ENCODE results near the gene TIPARP. TPM values are rescaled to one million over a fixed set of nuclear protein-coding genes. Genes with fewer than 3 reads are reported as not detected.
"Not testable (repeated sequence)": the region's sequence is repeated elsewhere in the genome, so short reads cannot be mapped to it uniquely, and the experiment has no call there.

The TIPARP gene
- total RNA-seq, 1 experiment from 2014 or later: 20.4 TPM

- not testable (repeated sequence) for H3K9me2 ChIP-seq (replicated peaks; ENCODE audit: insufficient read depth, low read length); H3K4me1 ChIP-seq (ENCODE audit: low read length); DNase-seq; H3K4me2 ChIP-seq (ENCODE audit: low read depth, low read length, poor library complexity, severe bottlenecking); H3K36me3 ChIP-seq (ENCODE audit: insufficient read depth, low read length); H4K20me1 ChIP-seq (ENCODE audit: insufficient read depth, low read depth, low read length); H3K4me3 ChIP-seq (ENCODE audit: low read length); H3K79me2 ChIP-seq (ENCODE audit: low read length); H2AFZ ChIP-seq (ENCODE audit: low read length); H3K27ac ChIP-seq (ENCODE audit: low read length); H3K9ac ChIP-seq (ENCODE audit: low read length); H3K27me3 ChIP-seq (ENCODE audit: low read length); H3K9me3 ChIP-seq (ENCODE audit: low read length)
Measured at GRCh38 chr3:156737049-156737448, 62.7 kb downstream of the TIPARP start.

DNA sequence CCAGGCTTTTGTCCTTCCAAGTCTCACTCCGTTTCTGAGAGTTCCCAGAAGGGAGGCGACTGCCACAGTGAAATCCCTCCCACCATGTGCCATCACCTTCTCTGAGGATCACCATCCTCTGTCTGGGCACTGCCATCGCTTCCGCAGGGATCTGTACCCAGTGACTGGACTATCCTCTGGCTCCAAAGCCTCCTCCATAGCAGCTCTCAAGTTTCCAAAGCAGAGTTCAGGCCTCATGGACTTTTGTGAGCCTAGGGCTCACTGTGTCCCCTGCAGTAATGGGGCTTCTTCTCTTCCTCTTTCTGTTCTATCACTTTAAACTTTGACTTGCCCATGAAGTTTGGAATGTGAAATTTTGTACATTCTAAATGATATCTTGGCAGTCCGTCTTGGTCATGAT lies 63.9 kb downstream of the TIPARP start:
- H3K79me2 ChIP-seq (ENCODE audit: low read length): no peaks in the 10 kb centered on the region
- H3K9ac ChIP-seq (ENCODE audit: low read length): no peak overlapping the region
- no peaks in the 10 kb centered on the region for H3K36me3 ChIP-seq (ENCODE audit: insufficient read depth, low read length)
- no peaks in the 10 kb centered on the region for H3K4me1 ChIP-seq (ENCODE audit: low read length)
- no peak overlapping the region for H3K4me2 ChIP-seq (ENCODE audit: low read depth, low read length, poor library complexity, severe bottlenecking)
- H3K27ac ChIP-seq (ENCODE audit: low read length): no peak overlapping the region
- DNase-seq: no peak
- H3K9me2 ChIP-seq (replicated peaks; ENCODE audit: insufficient read depth, low read length): no peaks in the 10 kb centered on the region
- no peak overlapping the region for H2AFZ ChIP-seq (ENCODE audit: low read length)
- H3K4me3 ChIP-seq (ENCODE audit: low read length): no peak overlapping the region
- H3K27me3 ChIP-seq (ENCODE audit: low read length): no peaks in the 10 kb centered on the region
- H3K9me3 ChIP-seq (ENCODE audit: low read length): no peaks in the 10 kb centered on the region
- no peaks in the 10 kb centered on the region for H4K20me1 ChIP-seq (ENCODE audit: insufficient read depth, low read depth, low read length)

DNA sequence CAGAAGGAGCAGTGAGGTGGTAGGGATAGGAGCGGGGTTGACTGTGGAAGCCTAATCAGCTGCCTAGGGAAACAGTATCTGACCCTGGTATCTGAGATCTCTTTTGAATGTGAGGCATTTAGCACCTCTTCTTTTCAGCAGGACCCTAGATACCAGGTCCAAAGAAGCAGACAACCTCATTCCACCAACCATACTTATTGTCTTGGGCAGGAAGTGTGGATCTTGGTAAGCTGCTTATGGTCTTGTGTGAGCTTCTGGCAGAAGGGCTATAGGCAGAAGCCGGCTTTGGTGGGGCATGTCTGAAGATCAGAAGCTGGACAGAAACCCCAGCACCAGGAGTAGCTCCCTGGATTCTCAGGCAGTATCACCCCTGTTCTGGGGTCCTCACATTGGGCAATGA lies 65.6 kb downstream of the TIPARP start:
- DNase-seq: no peak
- H3K9me3 ChIP-seq (ENCODE audit: low read length): no peaks in the 10 kb centered on the region
- no peak overlapping the region for H3K9ac ChIP-seq (ENCODE audit: low read length)

GRCh38 chr3:156740581-156740980 lies 66.2 kb downstream of the TIPARP start:
- H3K4me3 ChIP-seq (ENCODE audit: low read length); H3K79me2 ChIP-seq (ENCODE audit: low read length); H2AFZ ChIP-seq (ENCODE audit: low read length); H3K27me3 ChIP-seq (ENCODE audit: low read length); H3K9me3 ChIP-seq (ENCODE audit: low read length); DNase-seq; H3K4me1 ChIP-seq (ENCODE audit: low read length); H3K9me2 ChIP-seq (replicated peaks; ENCODE audit: insufficient read depth, low read length); H3K9ac ChIP-seq (ENCODE audit: low read length); H4K20me1 ChIP-seq (ENCODE audit: insufficient read depth, low read depth, low read length); H3K27ac ChIP-seq (ENCODE audit: low read length); H3K36me3 ChIP-seq (ENCODE audit: insufficient read depth, low read length); H3K4me2 ChIP-seq (ENCODE audit: low read depth, low read length, poor library complexity, severe bottlenecking): not testable (repeated sequence)

More for the DNA sequence above, 65.6 kb downstream of the TIPARP start:
- no peak overlapping the region for H3K4me2 ChIP-seq (ENCODE audit: low read depth, low read length, poor library complexity, severe bottlenecking)
- H3K36me3 ChIP-seq (ENCODE audit: insufficient read depth, low read length): no peaks in the 10 kb centered on the region
- no peak overlapping the region for H3K4me3 ChIP-seq (ENCODE audit: low read length)
- H3K27ac ChIP-seq (ENCODE audit: low read length): no peak overlapping the region
- H3K27me3 ChIP-seq (ENCODE audit: low read length): no peaks in the 10 kb centered on the region
- no peaks in the 10 kb centered on the region for H3K79me2 ChIP-seq (ENCODE audit: low read length)
- H2AFZ ChIP-seq (ENCODE audit: low read length): no peak overlapping the region
- no peaks in the 10 kb centered on the region for H3K4me1 ChIP-seq (ENCODE audit: low read length)
- no peaks in the 10 kb centered on the region for H3K9me2 ChIP-seq (replicated peaks; ENCODE audit: insufficient read depth, low read length)
- H4K20me1 ChIP-seq (ENCODE audit: insufficient read depth, low read depth, low read length): no peaks in the 10 kb centered on the region

DNA sequence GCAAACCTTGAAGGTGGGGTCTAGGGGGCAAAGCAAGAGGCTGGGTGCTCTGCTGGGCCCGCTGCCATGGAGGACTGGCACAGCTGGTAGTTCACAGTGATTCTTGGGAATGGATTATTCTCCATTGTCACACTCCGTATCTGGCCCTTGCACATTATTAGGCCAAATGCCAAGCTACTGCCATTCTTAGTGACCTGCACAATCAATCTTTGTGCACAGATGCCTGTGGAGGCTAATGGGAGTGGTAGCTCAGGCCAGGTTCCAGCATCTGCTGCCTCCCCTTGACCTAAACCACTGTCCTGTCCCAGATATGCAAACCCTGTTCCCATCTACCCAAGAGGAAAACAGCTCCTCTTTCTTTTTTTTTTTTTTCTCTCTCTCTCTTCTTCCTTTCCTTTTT lies 67.5 kb downstream of the TIPARP start:
- no peak overlapping the region for H3K4me2 ChIP-seq (ENCODE audit: low read depth, low read length, poor library complexity, severe bottlenecking)
- no peaks in the 10 kb centered on the region for H3K79me2 ChIP-seq (ENCODE audit: low read length)
- H3K36me3 ChIP-seq (ENCODE audit: insufficient read depth, low read length): no peaks in the 10 kb centered on the region
- no peak for DNase-seq
- no peaks in the 10 kb centered on the region for H3K9me2 ChIP-seq (replicated peaks; ENCODE audit: insufficient read depth, low read length)
- no peaks in the 10 kb centered on the region for H3K4me1 ChIP-seq (ENCODE audit: low read length)
- no peaks in the 10 kb centered on the region for H4K20me1 ChIP-seq (ENCODE audit: insufficient read depth, low read depth, low read length)
- no peaks in the 10 kb centered on the region for H3K9me3 ChIP-seq (ENCODE audit: low read length)
- H2AFZ ChIP-seq (ENCODE audit: low read length): no peak overlapping the region
- H3K4me3 ChIP-seq (ENCODE audit: low read length): no peak overlapping the region
- no peak overlapping the region for H3K27ac ChIP-seq (ENCODE audit: low read length)
- no peaks in the 10 kb centered on the region for H3K27me3 ChIP-seq (ENCODE audit: low read length)
- H3K9ac ChIP-seq (ENCODE audit: low read length): no peak overlapping the region

- no peaks in the 10 kb centered on the region for H3K4me1 ChIP-seq (ENCODE audit: low read length)
- H4K20me1 ChIP-seq (ENCODE audit: insufficient read depth, low read depth, low read length): no peaks in the 10 kb centered on the region
- no peak overlapping the region for H3K9ac ChIP-seq (ENCODE audit: low read length)
- H3K27me3 ChIP-seq (ENCODE audit: low read length): no peaks in the 10 kb centered on the region
- no peak for DNase-seq
- H3K27ac ChIP-seq (ENCODE audit: low read length): no peak overlapping the region
- no peaks in the 10 kb centered on the region for H3K9me3 ChIP-seq (ENCODE audit: low read length)
- H3K4me3 ChIP-seq (ENCODE audit: low read length): no peak overlapping the region
- no peaks in the 10 kb centered on the region for H3K79me2 ChIP-seq (ENCODE audit: low read length)
- H3K36me3 ChIP-seq (ENCODE audit: insufficient read depth, low read length): no peaks in the 10 kb centered on the region
- H2AFZ ChIP-seq (ENCODE audit: low read length): no peak overlapping the region
- no peaks in the 10 kb centered on the region for H3K9me2 ChIP-seq (replicated peaks; ENCODE audit: insufficient read depth, low read length)
- H3K4me2 ChIP-seq (ENCODE audit: low read depth, low read length, poor library complexity, severe bottlenecking): no peak overlapping the region
Measured at GRCh38 chr3:156742401-156742800, 68.0 kb downstream of the TIPARP start.

DNA sequence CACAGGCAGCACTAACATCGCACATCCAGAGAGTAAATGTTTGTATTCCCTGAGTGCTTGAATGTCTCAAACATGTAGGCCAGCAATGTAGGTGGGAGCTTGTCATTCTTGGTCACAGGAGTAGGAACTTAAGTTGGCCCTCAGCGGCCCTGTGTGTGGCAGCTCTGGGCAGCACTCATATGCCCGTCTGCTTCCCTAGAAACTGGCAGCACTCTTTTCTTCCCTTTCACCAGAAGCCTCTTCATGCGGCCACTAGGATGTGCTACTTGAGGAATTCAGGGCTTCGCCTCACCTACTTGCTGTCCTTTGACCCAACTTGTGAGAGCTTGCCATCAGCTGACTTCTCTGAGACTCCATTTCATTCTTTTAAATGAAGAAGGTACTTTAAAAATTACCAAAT lies 69.5 kb downstream of the TIPARP start:
- no peaks in the 10 kb centered on the region for H3K27me3 ChIP-seq (ENCODE audit: low read length)
- no peak overlapping the region for H2AFZ ChIP-seq (ENCODE audit: low read length)
- no peaks in the 10 kb centered on the region for H3K9me3 ChIP-seq (ENCODE audit: low read length)
- no peaks in the 10 kb centered on the region for H3K36me3 ChIP-seq (ENCODE audit: insufficient read depth, low read length)
- no peak overlapping the region for H3K27ac ChIP-seq (ENCODE audit: low read length)
- no peaks in the 10 kb centered on the region for H3K79me2 ChIP-seq (ENCODE audit: low read length)
- DNase-seq: no peak
- H3K4me3 ChIP-seq (ENCODE audit: low read length): no peak overlapping the region
- no peaks in the 10 kb centered on the region for H3K9me2 ChIP-seq (replicated peaks; ENCODE audit: insufficient read depth, low read length)
- H4K20me1 ChIP-seq (ENCODE audit: insufficient read depth, low read depth, low read length): no peaks in the 10 kb centered on the region
- no peaks in the 10 kb centered on the region for H3K4me1 ChIP-seq (ENCODE audit: low read length)
- no peak overlapping the region for H3K4me2 ChIP-seq (ENCODE audit: low read depth, low read length, poor library complexity, severe bottlenecking)
- no peak overlapping the region for H3K9ac ChIP-seq (ENCODE audit: low read length)

- Histone ChIP-seq H4K20me1 (ENCODE audit: insufficient read depth, low read depth, low read length) (no peaks in the 10 kb centered on the region), H3K4me3 (ENCODE audit: low read length) (no peak overlapping the region), H3K9me3 (ENCODE audit: low read length) (no peaks in the 10 kb centered on the region), H3K79me2 (ENCODE audit: low read length) (no peaks in the 10 kb centered on the region), H3K4me1 (ENCODE audit: low read length) (no peaks in the 10 kb centered on the region; the same call in 1 of the 2 replicates), H3K27me3 (ENCODE audit: low read length) (no peaks in the 10 kb centered on the region), H3K27ac (ENCODE audit: low read length) (no peak overlapping the region), H2AFZ (ENCODE audit: low read length) (no peak overlapping the region), H3K9me2 (replicated peaks; ENCODE audit: insufficient read depth, low read length) (no peaks in the 10 kb centered on the region), H3K9ac (ENCODE audit: low read length) (no peak overlapping the region), H3K36me3 (ENCODE audit: insufficient read depth, low read length) (no peaks in the 10 kb centered on the region), H3K4me2 (ENCODE audit: low read depth, low read length, poor library complexity, severe bottlenecking) (no peak overlapping the region)
- DNase-seq: no peak
Measured at GRCh38 chr3:156744631-156745030, 70.2 kb downstream of the TIPARP start.

DNA sequence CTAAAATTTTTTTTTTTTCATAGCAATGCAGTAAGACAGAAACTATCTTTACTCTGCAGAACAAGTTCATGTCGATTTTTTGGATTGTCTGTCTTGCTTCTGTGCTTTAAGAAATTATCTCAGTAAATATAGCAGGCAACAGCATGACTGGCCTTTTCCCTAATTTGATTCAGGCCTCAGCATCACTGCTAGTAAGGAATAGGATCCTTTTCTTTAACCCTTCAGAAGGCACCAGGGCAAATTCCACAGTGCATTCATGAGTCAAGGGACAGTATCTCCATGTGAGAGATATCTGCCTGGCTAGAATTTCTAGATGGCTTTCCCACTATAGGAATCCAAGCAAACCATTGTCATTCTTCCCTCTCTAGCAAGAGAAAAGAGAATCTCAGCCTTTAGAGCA lies 71.4 kb downstream of the TIPARP start:
- Histone ChIP-seq H3K4me3 (ENCODE audit: low read length) (no peak overlapping the region), H3K9ac (ENCODE audit: low read length) (no peak overlapping the region)

More for the DNA sequence above, 71.4 kb downstream of the TIPARP start:
- H3K4me1 ChIP-seq (ENCODE audit: low read length): no peaks in the 10 kb centered on the region; the same call in 1 of the 2 replicates
- no peak overlapping the region for H3K4me2 ChIP-seq (ENCODE audit: low read depth, low read length, poor library complexity, severe bottlenecking)
- H3K79me2 ChIP-seq (ENCODE audit: low read length): no peaks in the 10 kb centered on the region
- no peaks in the 10 kb centered on the region for H3K27me3 ChIP-seq (ENCODE audit: low read length)
- H3K36me3 ChIP-seq (ENCODE audit: insufficient read depth, low read length): no peaks in the 10 kb centered on the region
- H2AFZ ChIP-seq (ENCODE audit: low read length): no peak overlapping the region
- H3K9me2 ChIP-seq (replicated peaks; ENCODE audit: insufficient read depth, low read length): no peaks in the 10 kb centered on the region
- no peaks in the 10 kb centered on the region for H3K9me3 ChIP-seq (ENCODE audit: low read length)
- H4K20me1 ChIP-seq (ENCODE audit: insufficient read depth, low read depth, low read length): no peaks in the 10 kb centered on the region
- no peak for DNase-seq
- no peak overlapping the region for H3K27ac ChIP-seq (ENCODE audit: low read length)
